GM12892 (cell line): Measurements from ENCODE around the gene RGS14.
A peak's percentile ranks its signal among the peaks of the same experiment; 100 is the strongest.
"Not testable (repeated sequence)": the region's sequence is repeated elsewhere in the genome, so short reads cannot be mapped to it uniquely, and the experiment has no call there.

ENCODE experiments used
- DNase-seq: peaks from one replicate; pipeline ENCODE4 v3.0.0; 2011; ENCODE audit not compliant: insufficient read length
- FAIRE-seq: peaks from 2 replicates; lab custom pipeline; 2011; peaks lifted over from hg19 to GRCh38; lab: Jason Lieb, UNC
- POLR2A ChIP-seq: IDR thresholded peaks from 2 replicates; pipeline ENCODE4 v1.6.1; 2011; ENCODE audit warnings: low read depth, low read length, control low read depth
- POLR2AphosphoS5 ChIP-seq: IDR thresholded peaks from 2 replicates; pipeline ENCODE4 v1.6.1; 2011; ENCODE audit warnings: low read depth, low read length, control low read depth
- TAF1 ChIP-seq: IDR thresholded peaks from 2 replicates; pipeline ENCODE4 v1.6.1; 2011; ENCODE audit warnings: low read depth, mild to moderate bottlenecking, control low read depth, low read length, borderline replicate concordance

RGS14 gene

DNA sequence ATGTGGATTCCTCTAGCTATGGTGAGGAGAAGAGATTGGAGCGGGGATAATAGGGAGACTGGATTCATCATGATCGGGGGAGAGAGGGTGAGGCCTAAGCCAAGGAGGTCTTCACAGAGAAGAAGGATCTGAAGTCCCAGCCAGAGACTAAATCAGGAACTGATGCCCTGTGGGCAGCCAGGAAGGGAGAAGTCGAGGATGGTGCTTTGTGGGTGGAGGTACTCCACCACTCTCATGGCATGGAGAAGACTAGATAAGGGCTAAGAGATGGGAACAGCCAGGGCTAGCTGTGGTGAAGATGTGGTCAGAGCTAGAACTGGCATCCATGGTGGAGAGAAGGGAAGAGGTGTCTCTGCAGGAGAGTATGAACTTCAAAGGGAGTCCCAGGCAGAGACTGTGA is 3.0 kb upstream of the RGS14 start:
- TF ChIP-seq POLR2AphosphoS5 (no peak), TAF1 (no peak), POLR2A (no peak)
- DNase-seq: no peak
- FAIRE-seq: no peak

DNA sequence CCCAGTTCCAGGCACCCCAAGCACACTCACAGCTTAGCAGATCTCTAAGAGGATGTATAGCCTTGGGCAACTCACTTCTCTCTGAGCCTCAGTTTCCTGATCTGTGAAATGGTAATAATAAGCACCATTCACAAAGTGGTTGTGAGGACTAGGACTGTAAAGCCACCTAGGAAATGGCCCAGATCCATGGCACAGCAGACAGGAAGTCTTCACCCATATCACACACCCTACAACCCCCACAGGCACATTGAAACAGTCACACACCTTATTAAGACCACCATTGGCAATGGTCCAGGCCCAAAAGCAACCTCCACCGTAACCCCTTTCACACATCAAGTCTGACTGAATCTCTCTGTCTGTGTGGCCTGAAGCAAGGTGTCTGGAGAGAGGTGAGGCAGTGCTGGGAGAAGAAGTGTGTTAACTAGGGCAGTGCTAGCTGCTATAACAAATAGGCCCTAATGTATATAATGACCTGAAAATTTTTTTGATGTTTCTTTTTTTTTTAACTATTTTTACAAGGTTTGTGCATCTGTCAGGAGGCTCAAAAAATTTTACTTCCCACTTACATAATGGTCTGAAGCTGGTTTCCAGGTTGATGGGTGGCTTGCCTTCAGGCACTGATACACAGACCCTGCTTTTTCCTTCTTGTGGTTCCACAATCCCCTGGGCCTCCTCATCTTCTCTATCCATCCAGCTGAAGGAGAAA is 2.4 kb upstream of the RGS14 start:
- no peak for TF ChIP-seq TAF1
- TF ChIP-seq POLR2AphosphoS5: no peak
- TF ChIP-seq POLR2A: no peak
- FAIRE-seq: no peak
- no peak for DNase-seq

DNA sequence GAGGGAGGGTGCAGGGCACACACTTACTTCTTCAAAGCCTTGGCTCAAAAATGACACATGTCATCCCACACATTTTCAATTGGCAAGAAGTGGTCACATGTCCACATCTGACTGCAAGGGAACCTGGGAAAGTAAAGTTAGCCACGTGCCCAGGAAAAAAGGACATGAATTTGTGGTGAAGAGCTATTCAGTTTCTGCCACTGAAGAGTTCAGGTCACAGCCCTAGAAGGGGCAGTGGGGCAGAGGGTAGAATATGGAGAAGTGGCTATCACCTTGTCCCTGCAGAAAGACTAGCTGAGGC is 1.9 kb upstream of the RGS14 start:
- TF ChIP-seq TAF1 (no peak), POLR2A (no peak), POLR2AphosphoS5 (no peak)
- FAIRE-seq (no peak), DNase-seq (no peak)

DNA sequence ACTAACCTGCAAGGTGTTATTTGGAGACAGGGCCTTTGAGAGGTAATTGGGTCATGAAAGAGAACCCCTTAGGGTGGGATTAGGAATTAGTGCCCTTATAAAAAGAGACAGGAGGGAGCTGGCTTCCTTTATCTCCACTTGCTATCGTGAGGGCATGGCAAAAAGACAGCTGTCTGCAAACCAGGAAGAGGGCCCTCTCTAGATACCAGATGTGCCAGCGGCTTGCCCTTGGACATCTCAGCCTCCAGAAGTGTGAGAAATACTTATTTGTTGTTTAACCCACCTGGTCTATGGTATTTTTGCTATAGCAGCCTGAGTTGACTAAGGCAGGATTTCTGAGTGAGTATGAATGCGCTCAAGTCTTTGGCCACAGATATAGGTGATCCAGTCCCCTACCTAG is 978 bp upstream of the RGS14 start:
- DNase-seq (no peak), FAIRE-seq (no peak)

DNA sequence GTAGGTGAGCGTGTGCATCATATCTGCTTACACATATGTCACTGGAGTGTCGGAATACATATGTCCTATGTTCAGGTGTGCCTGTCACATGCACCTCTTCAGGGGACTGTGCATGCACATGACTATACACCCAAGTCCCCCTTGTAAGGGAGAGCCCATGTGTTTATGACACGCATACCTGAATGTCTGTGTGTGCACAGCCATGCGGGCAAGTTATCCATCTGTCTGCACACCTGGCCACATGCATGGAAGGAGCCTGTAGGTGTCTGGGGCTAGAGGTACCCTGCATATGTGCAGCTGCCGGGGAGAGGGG is 622 bp upstream of the RGS14 start:
- TF ChIP-seq POLR2AphosphoS5: no peak
- TF ChIP-seq TAF1: no peak
- TF ChIP-seq POLR2A: no peak
- peak; percentile 33 for FAIRE-seq
- DNase-seq: no peak

More for the DNA sequence above, 978 bp upstream of the RGS14 start:
- TF ChIP-seq TAF1 (no peak), POLR2A (no peak)

DNA sequence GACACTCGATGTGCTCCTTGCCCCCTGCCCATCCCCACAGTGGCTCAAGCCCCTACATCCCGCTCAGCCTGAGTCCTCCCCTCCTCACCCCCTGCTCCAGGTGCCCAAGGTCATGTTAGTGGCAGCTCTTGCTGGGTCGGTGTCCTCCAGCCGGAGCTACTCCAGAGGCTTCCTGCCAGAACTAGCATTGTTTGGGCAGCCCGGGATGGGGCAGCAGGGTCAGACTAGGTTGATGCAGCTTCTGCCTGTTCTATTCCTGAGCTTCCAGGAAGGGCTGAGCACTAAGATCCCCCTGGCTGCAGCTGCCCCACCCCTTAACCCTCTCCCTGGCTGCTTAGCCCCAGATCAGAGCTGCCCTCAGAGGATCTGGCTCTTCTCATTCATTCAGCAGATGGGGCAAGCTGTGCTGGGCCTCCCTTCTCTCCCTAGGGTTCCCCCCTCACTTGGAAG is 671 bp downstream of the RGS14 start:
- DNase-seq (no peak), FAIRE-seq (no peak)
- TF ChIP-seq TAF1 (no peak), POLR2A (no peak), POLR2AphosphoS5 (no peak)

DNA sequence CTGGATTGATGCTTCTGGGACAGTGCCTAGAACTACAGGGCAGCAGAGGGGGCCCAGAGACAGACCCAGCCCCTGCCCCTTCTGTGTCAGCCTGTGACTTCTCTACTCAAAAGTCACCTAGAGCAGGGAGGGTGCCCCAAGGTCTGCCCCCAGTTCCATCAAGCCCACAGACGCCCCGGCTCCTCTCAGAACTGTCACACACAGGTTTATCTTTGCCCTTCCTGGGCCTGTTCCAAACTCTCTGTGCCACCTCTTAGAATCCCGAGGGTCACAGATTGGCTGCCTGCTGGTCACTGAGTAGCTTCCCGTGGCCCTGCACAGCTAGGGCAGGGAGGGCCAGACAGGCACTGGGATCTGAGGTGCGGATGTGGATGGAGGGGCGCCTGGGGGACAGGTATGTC is 1.7 kb downstream of the RGS14 start:
- TF ChIP-seq POLR2A: no peak
- TF ChIP-seq POLR2AphosphoS5: no peak
- no peak for TF ChIP-seq TAF1
- no peak for FAIRE-seq
- DNase-seq: no peak

DNA sequence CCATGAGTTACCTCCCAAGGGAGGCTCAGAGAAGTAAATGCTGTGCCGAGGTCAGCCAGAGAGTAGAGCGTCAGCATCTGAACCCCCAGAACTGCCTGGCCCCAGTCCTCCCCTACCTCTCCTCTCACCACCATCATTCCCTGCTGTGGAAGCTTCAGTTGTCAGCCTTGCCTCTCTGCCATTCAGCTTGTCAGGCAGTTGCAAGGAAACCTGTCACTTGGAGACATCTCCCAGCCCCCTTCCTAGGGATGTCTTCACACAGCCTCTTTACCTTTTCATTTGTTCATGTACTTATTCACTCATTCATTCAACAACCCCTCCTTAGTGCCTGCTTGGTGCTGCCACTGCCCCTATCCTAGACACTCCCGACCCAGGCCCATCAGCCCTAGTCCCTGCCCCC is 2.1 kb downstream of the RGS14 start:
- FAIRE-seq: no peak
- no peak for DNase-seq
- no peak for TF ChIP-seq TAF1
- no peak for TF ChIP-seq POLR2AphosphoS5
- TF ChIP-seq POLR2A: no peak

DNA sequence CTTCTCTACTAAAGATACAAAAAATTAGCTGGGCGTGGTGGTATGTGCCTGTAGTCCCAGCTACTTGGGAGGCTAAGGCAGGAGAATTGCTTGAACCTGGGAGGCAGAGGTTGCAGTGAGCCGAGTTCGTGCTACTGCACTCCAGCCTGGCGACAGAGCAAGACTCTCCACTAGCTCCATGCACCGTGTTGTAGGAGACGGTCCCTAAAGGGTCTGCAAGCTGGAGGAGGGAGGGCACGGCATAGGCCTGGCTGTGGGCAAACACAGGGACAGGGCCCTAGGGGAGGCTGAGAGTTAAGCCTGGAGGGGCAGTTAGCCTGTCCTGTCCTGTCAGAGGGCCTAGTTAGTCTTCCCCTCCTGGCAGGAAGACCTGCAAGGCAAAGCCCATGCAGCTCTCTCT is 3.0 kb downstream of the RGS14 start:
- not testable (repeated sequence) for DNase-seq, FAIRE-seq

DNA sequence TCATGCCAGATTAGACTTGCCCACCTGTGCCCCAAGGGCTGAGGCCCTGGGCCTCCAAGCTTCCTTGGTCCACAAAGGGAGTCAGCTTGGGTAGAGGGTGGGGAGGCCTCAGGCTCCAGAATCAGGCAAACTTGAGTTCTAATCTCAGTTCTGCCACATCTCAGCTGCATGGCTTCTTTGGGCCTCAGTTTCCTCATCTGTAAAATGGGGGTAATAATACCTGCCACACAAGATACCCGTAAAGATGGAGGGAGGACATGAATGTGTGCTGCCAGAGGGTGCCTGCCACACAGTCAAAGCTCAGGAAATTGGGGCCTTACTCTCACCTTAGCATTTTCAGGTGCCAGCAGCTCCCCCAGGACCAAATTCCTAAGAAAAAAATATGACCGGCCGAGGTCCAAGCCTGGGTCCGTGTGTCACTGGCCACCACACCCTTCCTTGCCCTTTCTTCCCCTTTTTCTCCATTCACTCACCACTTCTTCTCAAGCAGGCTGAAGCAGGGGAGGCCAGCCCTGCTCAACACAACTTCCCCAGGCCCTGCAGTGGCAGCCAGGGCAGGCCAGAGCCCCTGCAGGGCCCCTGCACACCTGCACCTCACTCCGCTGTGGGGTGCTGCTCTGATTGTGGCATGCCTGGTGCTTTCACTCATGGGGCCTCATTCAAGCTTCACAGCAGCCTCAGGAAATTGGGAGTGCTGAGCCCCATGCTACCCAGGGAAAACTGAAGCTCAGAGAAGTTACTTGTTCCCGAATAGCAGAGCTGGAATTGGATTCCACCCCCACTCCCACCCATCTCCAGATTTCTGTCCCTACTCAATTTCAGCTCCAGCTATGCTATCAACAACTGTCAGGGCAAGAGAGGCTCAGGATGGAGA is 3.9 kb downstream of the RGS14 start:
- no peak for FAIRE-seq

DNA sequence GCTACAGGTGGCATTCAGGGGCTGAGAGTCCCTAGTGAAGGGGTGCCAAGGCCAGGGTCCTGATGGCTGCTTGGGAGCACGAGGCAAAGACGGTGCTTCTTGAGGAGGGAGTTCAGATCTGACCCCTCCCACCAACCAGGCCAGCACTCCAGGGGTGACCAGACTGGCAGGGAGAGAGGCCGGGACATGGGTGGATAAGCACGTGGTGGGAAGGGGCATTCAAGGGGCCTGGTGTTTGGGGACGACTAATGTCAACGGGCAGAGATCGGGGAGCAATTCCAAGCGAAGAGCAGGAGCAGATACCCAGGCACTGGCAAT is 4.5 kb downstream of the RGS14 start:
- TF ChIP-seq TAF1: no peak
- TF ChIP-seq POLR2A: no peak
- TF ChIP-seq POLR2AphosphoS5: no peak
- no peak for DNase-seq
- FAIRE-seq: peak; percentile 79

More for the DNA sequence above, 3.9 kb downstream of the RGS14 start:
- DNase-seq: no peak
- TF ChIP-seq POLR2AphosphoS5 (no peak), TAF1 (no peak), POLR2A (no peak)
